ENCODE measurements around the gene CCDC86.

GRCh38 chr11:60813324-60813723 is 28.6 kb upstream of the CCDC86 start:
- TF ChIP-seq CTCF (conservative IDR thresholded peaks at IDR 0.05 in 1 of 2, IDR thresholded peaks at IDR 0.05 in 1 of 2; ENCODE audit: extremely low read depth in 1 of 2, insufficient read depth in 1 of 2, low read depth in 1 of 2, low read length in 2 of 2) (no peak), EZH2 (IDR thresholded peaks at IDR 0.05; ENCODE audit: borderline replicate concordance, low read length) (no peak)
